Activated CD8-positive, alpha-beta memory T cell treated with anti-CD3 and anti-CD28 coated beads for 4 hours (primary cell): ENCODE data around the gene PSMD12.
"Not testable (repeated sequence)": the region's sequence is repeated elsewhere in the genome, so short reads cannot be mapped to it uniquely, and the experiment has no call there.

Source experiments
- DNase-seq, 2 donors: peaks; one replicate each; pipeline ENCODE4 v3.0.0-alpha.2; 2020; ENCODE audit warnings: low read depth in 2 of 2

PSMD12 gene

DNA sequence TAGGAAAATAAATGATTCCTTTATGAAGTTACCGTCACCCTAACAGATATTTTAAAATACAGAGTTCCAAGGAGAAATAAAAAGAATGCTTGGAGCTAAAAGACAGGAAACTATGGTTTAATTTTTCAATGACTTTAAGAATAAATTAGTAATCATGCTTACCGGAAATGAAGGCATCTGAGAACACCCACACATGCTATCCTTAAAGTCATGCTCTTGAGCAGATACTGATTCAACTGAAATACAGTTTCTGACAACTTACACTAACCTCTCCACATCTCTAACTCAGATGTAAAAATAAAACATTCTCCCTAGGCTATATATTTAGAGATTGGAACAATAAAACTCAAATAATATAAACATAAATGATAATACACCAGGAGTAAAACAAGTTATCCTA, 7.8 kb downstream of the PSMD12 start:
- DNase-seq: no peak

GRCh38 chr17:67353929-67354574, 12.3 kb downstream of the PSMD12 start:
- DNase-seq: no peak

DNA sequence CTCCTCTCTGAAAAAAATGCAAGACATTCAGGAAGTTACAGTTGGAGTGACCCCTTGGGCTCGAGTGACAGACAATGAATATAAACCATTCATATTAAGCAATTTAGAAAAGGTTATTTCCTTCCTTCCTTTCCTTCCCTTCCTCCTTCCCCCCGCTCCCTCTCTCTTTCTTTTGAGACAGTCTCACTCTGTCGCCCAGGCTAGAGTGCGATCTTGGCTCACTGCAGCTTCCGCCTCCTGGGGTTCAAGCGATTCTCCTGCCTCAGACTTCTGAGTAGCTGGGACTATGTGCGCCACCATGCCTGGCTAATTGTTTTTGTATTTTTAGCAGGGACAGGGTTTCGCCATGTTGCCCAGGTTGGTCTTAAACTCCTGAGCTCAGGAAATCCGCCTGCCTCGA, 13.2 kb downstream of the PSMD12 start:
- no peak for DNase-seq

- DNase-seq: no peak
Observed at GRCh38 chr17:67349420-67349819, 17.0 kb downstream of the PSMD12 start.

- no peak for DNase-seq
Observed at GRCh38 chr17:67347826-67348225, 18.6 kb downstream of the PSMD12 start.

GRCh38 chr17:67343237-67343636, 23.1 kb downstream of the PSMD12 start:
- no peak for DNase-seq

GRCh38 chr17:67338353-67338752, 28.0 kb downstream of the PSMD12 start:
- not testable (repeated sequence) for DNase-seq

DNA sequence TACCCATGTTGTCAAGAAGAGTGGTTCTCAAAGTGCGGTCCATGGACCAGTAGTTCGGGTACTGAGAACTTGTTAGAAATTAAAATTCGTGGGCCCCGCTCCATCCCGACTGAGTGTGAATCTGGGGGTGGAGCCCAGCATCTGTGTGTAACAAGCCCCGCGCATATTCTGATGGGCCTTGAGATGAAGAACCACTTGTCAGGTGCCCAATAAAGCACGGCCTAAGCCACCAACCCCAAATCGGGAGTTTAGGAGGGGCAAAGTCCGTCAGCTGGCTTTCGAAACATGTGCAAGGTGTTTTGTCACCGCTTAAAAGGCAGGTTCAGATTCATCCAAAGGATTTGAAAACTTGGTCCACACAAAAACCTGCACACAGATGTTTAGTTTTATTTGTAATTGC, 29.5 kb downstream of the PSMD12 start:
- DNase-seq: no peak

DNA sequence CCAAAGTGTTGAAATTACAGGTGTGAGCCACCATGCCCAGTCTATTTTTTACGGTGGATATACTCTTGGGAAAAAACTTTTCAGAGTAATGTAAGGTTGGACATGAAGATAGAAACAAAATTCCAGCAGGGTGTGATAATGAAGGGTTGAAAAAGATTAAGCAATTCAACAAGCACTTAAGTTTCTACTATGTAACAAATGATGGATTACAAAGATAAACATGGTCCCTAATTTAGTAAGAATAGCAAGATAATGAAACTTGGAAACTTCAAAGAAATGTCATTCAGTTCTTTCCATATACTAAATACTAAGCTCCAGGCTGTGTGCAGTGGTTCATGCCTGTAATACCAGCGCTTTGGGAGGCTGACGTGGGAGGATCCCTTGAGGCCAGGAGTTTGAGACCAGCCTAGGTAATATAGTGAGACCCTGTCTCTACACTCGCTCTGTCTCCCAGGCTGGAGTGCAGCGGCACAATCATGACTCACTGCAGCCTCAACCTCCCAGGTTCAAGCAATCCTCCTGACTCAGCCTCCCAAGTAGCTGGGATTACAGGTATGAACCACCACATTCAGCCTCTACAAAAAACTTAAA, 31.0 kb downstream of the PSMD12 start:
- DNase-seq: no peak

DNA sequence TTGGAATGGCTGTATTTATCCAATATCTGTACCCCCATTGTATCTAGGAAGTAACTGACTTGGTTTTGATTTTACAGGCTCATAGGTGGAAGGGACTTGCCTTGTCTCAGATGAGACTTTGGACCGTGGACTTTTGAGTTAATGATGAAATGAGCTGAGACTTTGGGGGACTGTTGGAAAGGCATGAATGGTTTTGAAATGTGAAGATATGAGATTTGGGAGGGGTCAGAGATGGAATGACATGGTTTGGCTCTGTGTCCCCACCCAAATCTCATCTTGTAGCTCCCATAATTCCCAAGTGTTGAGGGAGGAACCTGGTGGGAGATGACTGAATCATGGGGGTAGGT, 34.2 kb downstream of the PSMD12 start:
- not testable (repeated sequence) for DNase-seq

DNA sequence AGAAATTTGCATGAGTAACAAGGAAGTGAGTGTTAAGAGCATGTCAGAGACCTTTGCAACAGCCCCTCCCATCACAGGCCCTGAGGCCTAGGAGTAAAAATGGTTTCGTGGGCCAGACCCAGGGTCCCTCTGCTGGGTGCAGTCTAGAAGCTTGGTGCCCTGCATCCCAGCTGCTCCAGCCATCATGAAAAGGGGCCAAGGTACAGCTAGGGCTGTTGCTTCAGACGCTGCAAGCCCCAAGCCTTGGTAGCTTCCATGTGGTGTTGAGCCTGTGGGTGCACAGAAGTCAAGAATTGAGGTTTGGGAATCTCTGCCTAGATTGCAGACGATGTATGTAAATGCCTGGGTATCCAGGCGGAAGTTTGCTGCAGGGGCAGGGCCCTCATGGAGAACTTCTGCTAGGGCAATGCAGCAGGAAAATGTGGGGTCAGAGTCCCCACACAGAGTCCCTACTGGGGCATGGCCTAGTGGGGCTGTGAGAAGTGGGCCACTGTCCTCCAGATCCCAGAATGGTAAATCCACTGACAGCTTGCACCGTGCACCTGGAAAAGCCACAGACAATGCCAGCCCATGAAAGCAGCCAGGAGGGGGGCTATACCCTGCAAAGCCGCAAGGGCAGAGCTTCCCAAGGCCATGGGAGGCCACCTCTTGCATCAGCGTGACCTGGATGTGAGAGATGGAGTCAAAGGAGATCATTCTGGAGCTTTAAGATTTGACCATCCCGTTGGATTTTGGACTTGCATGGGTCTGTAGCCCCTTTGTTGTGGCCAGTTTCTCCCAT, 34.8 kb downstream of the PSMD12 start:
- DNase-seq: not testable (repeated sequence)

GRCh38 chr17:67328026-67328425, 38.4 kb downstream of the PSMD12 start:
- no peak for DNase-seq

- not testable (repeated sequence) for DNase-seq
Observed at GRCh38 chr17:67326959-67327745, 39.2 kb downstream of the PSMD12 start.

GRCh38 chr17:67326440-67326839, 39.9 kb downstream of the PSMD12 start:
- DNase-seq: no peak

GRCh38 chr17:67324330-67324729, 42.0 kb downstream of the PSMD12 start:
- no peak for DNase-seq

GRCh38 chr17:67323445-67323844, 42.9 kb downstream of the PSMD12 start:
- no peak for DNase-seq

- DNase-seq: no peak
Observed at GRCh38 chr17:67322042-67322787, 44.2 kb downstream of the PSMD12 start.

- DNase-seq: not testable (repeated sequence)
Observed at GRCh38 chr17:67321486-67321885, 44.9 kb downstream of the PSMD12 start.

DNA sequence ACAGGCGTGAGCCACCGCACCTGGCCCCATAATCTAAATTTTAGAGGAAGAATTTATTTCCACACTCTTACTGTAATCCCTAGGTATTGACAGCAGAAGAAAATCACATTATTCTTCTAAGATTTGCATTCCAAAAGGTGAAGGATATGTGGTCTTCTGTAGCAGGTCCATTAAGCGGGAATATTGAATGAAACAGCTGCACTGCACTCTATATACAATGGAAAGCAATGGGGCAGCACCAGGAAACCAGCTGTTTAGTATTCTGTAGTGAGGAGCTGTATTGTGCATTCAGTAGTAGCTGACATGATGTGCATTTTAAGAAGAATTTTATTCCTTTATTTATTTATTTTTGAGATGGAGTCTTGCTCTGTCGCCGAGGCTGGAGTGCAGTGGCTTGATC, 49.6 kb downstream of the PSMD12 start:
- DNase-seq: no peak

GRCh38 chr17:67315865-67316264, 50.5 kb downstream of the PSMD12 start:
- no peak for DNase-seq

DNA sequence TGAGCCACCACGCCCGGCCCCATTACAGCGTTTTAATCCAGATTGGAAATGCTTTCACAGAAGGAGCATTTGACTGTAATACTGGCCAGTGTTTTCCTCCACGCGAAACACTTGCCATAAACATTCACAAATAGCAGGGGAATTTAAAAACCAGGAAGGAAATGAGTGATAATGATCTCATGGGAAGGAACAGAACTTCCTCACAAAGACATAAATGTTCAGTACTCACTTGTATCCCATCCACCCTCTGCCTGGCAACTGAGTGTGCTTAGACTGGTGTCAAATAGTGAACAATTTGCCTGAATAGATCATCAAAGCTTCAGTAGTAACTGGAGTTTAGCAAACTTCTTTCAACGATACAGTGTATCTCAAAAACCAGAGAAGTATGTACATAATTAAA, 54.1 kb downstream of the PSMD12 start:
- no peak for DNase-seq

DNA sequence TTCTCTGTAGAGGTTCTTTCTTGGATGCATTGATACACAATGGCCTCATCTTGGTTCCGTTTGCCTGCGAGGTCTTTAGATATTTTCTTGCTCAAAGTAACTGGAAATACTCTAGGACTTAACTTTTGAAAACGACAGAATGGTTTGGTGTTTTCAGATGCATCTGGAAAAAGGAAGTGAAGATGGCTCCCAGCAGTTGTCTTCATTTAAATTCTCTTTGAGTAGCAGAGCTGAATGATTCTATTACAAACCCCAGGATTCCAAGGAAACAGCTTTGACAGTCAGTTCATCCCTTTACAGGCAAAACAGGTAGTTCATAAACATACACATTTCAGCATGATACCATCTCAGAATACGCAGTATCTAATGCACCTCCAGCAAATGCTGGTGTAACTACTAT, 54.8 kb downstream of the PSMD12 start:
- DNase-seq: no peak
